SK-N-SH treated with all-trans-retinoic acid at 6 μM for 48 hours (cell line): ENCODE results near the gene FERMT2.
"Not testable (repeated sequence)": the region's sequence is repeated elsewhere in the genome, so short reads cannot be mapped to it uniquely, and the experiment has no call there.

Source experiments
- ATAC-seq: fragments of 200-7000 bp; cut with Tn5 transposase; 3 replicates; pipeline ENCODE4 v1.9.1; 2020; ENCODE audit warnings: mild to moderate bottlenecking, moderate library complexity
- ARNTL ChIP-seq: fragments of 450-650 bp; formaldehyde crosslinking; IDR thresholded peaks from 2 replicates; pipeline ENCODE4 v1.5.0; 2020; ENCODE audit warnings: low read depth, mild to moderate bottlenecking, moderate library complexity, borderline replicate concordance
- BACH2 ChIP-seq: fragments of 250-450 bp; sonication (Bioruptor Pico); IDR thresholded peaks from 2 replicates; pipeline ENCODE4 v1.9.0; 2021; ENCODE audit warnings: mild to moderate bottlenecking, borderline replicate concordance
- CREB5 ChIP-seq: fragments of 250-450 bp; sonication (Bioruptor Pico); IDR thresholded peaks from 2 replicates; pipeline ENCODE4 v1.5.1; 2020; ENCODE audit warnings: low read depth, mild to moderate bottlenecking, moderate library complexity
- CSDC2 ChIP-seq: fragments of 250-450 bp; sonication (Bioruptor Pico); IDR thresholded peaks from 2 replicates; pipeline ENCODE4 v1.5.0; 2020; ENCODE audit warnings: mild to moderate bottlenecking, moderate library complexity
- CSRNP3 ChIP-seq: fragments of 250-450 bp; sonication (Bioruptor Pico); IDR thresholded peaks from 2 replicates; pipeline ENCODE4 v1.5.1; 2021; ENCODE audit warnings: mild to moderate bottlenecking, moderate library complexity
- GLIS3 ChIP-seq: fragments of 250-450 bp; sonication (Bioruptor Pico); IDR thresholded peaks from 2 replicates; pipeline ENCODE4 v1.5.0; 2020; ENCODE audit warnings: mild to moderate bottlenecking, moderate library complexity
- ISL1 ChIP-seq: fragments of 250-450 bp; sonication (Bioruptor Pico); IDR thresholded peaks from 2 replicates; pipeline ENCODE4 v2.1.2; 2022; ENCODE audit warnings: mild to moderate bottlenecking, moderate library complexity
- OSR1 ChIP-seq: fragments of 250-450 bp; sonication (Bioruptor Pico); IDR thresholded peaks from 2 replicates; pipeline ENCODE4 v1.8.0; 2022; ENCODE audit warnings: moderate library complexity, mild to moderate bottlenecking, inconsistent platforms
- PATZ1 ChIP-seq: fragments of 250-450 bp; sonication (Bioruptor Pico); IDR thresholded peaks from 2 replicates; pipeline ENCODE4 v1.8.0; 2020; ENCODE audit warnings: mild to moderate bottlenecking, moderate library complexity, borderline replicate concordance
- POU6F1 ChIP-seq: fragments of 250-450 bp; sonication (Bioruptor Pico); IDR thresholded peaks from 2 replicates; pipeline ENCODE4 v1.8.0; 2021; ENCODE audit warnings: low read depth, mild to moderate bottlenecking, moderate library complexity, borderline replicate concordance
- RARB ChIP-seq: fragments of 250-450 bp; sonication (Bioruptor Pico); IDR thresholded peaks from 2 replicates; pipeline ENCODE4 v1.8.0; 2021; ENCODE audit warnings: mild to moderate bottlenecking, moderate library complexity
- SNAI2 ChIP-seq: fragments of 250-450 bp; sonication (Bioruptor Pico); IDR thresholded peaks from 2 replicates; pipeline ENCODE4 v1.5.0; 2020; ENCODE audit warnings: mild to moderate bottlenecking, moderate library complexity
- TCF4 ChIP-seq: fragments of 250-450 bp; sonication (Bioruptor Pico); IDR thresholded peaks from 2 replicates; pipeline ENCODE4 v1.8.0; 2021; ENCODE audit warnings: mild to moderate bottlenecking, moderate library complexity, borderline replicate concordance
- TOX ChIP-seq: fragments of 250-450 bp; sonication (Bioruptor Pico); IDR thresholded peaks from 2 replicates; pipeline ENCODE4 v1.8.0; 2021; ENCODE audit warnings: mild to moderate bottlenecking, moderate library complexity, borderline replicate concordance
- TSHZ2 ChIP-seq: fragments of 250-450 bp; sonication (Bioruptor Pico); IDR thresholded peaks from 2 replicates; pipeline ENCODE4 v1.5.0; 2020; ENCODE audit warnings: mild to moderate bottlenecking, moderate library complexity
- ZC3H10 ChIP-seq: fragments of 250-450 bp; sonication (Bioruptor Pico); IDR thresholded peaks from 2 replicates; pipeline ENCODE4 v1.5.1; 2021; ENCODE audit warnings: mild to moderate bottlenecking, moderate library complexity
- ZFP3 ChIP-seq: fragments of 250-450 bp; sonication (Bioruptor Pico); IDR thresholded peaks from 2 replicates; pipeline ENCODE4 v1.5.0; 2020; ENCODE audit warnings: mild to moderate bottlenecking, moderate library complexity
- ZNF565 ChIP-seq: fragments of 450-650 bp; formaldehyde crosslinking; conservative IDR thresholded peaks from 2 replicates; pipeline ENCODE4 v1.5.0; 2020; ENCODE audit warnings: low read depth, mild to moderate bottlenecking, moderate library complexity
- ZNF70 ChIP-seq: fragments of 450-650 bp; formaldehyde crosslinking; IDR thresholded peaks from 2 replicates; pipeline ENCODE4 v1.5.0; 2020; ENCODE audit warnings: mild to moderate bottlenecking, moderate library complexity
- ZNF8 ChIP-seq: fragments of 450-650 bp; formaldehyde crosslinking; IDR thresholded peaks from 2 replicates; pipeline ENCODE4 v1.5.0; 2020; ENCODE audit warnings: mild to moderate bottlenecking, moderate library complexity

Gene FERMT2

GRCh38 chr14:52926953-52927352 is 23.9 kb downstream of the FERMT2 start:
- TF ChIP-seq ZNF70 (0 out of 2 replicates have a peak, but pooled peaks have one; percentile 43), ZNF8 (no peak)
- peak; percentile 36 for ATAC-seq

GRCh38 chr14:52923902-52924575 is 26.8 kb downstream of the FERMT2 start:
- TF ChIP-seq ZC3H10 (CRISPR knock-in tag) = no peak
- no peak for TF ChIP-seq PATZ1 (CRISPR knock-in tag)

GRCh38 chr14:52922656-52923055 is 28.2 kb downstream of the FERMT2 start:
- TF ChIP-seq GLIS3 (CRISPR knock-in tag) (no peak), ZNF70 (no peak), RARB (CRISPR knock-in tag) (no peak), CSDC2 (CRISPR knock-in tag) (no peak), CREB5 (CRISPR knock-in tag) (no peak), CSRNP3 (CRISPR knock-in tag) (no peak), TSHZ2 (CRISPR knock-in tag) (no peak), ARNTL (CRISPR knock-in tag) (no peak), TCF4 (CRISPR knock-in tag) (no peak), ZNF8 (no peak), TOX (CRISPR knock-in tag) (no peak), ISL1 (no peak), SNAI2 (no peak), ZFP3 (CRISPR knock-in tag) (no peak), POU6F1 (CRISPR knock-in tag) (no peak), ZC3H10 (CRISPR knock-in tag) (no peak), OSR1 (CRISPR knock-in tag) (no peak)
- ATAC-seq = peak; percentile 30

More at GRCh38 chr14:52923902-52924575, 26.8 kb downstream of the FERMT2 start:
- ATAC-seq = peak; percentile 13; the same call in 2 of the 3 replicates

- TF ChIP-seq ISL1 (no peak), CSRNP3 (CRISPR knock-in tag) (no peak), OSR1 (CRISPR knock-in tag) (no peak), POU6F1 (CRISPR knock-in tag) (no peak), ZNF8 (no peak), ZC3H10 (CRISPR knock-in tag) (no peak), ZNF70 (no peak), ZFP3 (CRISPR knock-in tag) (no peak), SNAI2 (no peak), ZNF565 (CRISPR knock-in tag) (no peak), BACH2 (CRISPR knock-in tag) (no peak)
- ATAC-seq = no peak; the same call in 1 of the 3 replicates
Measured at GRCh38 chr14:52922059-52922458, 28.8 kb downstream of the FERMT2 start.

- ATAC-seq = not testable (repeated sequence)
Measured at GRCh38 chr14:52920411-52920810, 30.4 kb downstream of the FERMT2 start.
